M059J (cell line): ENCODE data around the gene BCAR3. TPM values are rescaled to one million over a fixed set of nuclear protein-coding genes. Genes with fewer than 3 reads are reported as not detected.

ENCODE experiments used
- DNase-seq: peaks from one replicate; pipeline ENCODE4 v3.0.0-alpha.2; 2012; ENCODE audit warnings: low read depth
- total RNA-seq: library from RNA; depleted of rRNA; stranded (reverse); fragments of >200 nt; shearing (Covaris generic); gene quantifications from 2 replicates; pipeline ENCODE4 v1.2.3, GENCODE V29; 2014

Gene BCAR3
- total RNA-seq, 1 experiment from 2014 or later = 72.2 TPM

DNA sequence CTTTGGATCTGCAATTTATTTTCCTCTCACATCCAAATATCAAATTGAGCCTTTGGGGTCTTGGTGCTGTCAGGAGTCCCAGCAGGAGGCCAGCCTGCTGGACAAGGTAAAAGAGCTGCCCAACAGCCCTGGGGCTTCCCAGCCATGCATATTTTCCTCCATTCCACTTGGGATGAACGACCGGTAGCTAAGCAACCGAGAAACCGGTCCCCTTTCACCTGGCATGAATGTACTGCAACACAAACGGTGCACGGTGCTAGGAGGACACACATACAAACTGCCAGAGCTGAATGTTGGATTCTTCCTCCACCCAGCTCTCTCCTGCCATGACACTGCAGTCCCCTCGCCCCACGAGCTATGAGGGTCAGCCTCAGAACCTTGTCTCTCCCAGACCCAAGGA lies 42.7 kb downstream of the BCAR3 start:
- DNase-seq = no peak

- DNase-seq = no peak
These were observed 43.3 kb downstream of the BCAR3 start for GRCh38 chr1:93638307-93638847.

DNA sequence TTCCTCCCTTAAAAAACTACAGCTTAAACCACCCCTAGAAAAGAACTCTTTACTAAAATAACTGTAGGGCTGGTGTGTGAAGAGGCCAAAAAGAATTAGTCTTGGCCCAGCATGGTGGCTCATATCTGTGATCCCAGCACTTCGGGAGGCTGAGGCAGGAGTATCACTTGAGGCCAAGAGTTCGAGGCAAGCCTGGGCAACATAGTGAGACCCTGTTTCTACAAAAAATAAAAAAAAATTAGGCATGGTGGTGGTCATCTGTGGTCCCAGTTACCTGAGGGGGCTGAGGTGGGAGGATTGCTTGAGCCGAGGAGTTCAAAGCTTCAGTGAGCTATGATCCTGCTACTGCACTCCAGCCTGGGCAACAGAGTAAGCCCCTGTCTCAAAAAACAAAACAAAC lies 44.9 kb downstream of the BCAR3 start:
- DNase-seq = no peak

GRCh38 chr1:93635614-93636543 lies 45.8 kb downstream of the BCAR3 start:
- no peak for DNase-seq

DNA sequence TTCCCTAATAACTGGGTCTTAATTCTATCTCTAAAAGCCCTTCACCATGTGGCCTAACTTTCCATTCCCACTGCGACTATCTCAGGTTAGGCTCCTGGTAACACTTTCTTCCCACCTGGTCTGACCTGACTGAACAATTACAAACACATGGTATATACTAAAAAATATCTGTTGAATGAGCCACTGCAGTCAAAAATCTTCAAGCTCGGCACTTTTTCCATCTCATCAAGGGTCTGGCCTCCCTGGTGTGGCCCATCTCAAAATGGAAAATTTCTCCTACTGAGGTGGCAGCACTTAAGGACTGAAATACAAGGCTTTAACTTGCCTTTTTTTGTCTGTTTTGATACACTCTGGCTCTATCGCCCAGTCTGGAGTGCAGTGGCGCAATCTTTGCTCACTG lies 48.3 kb downstream of the BCAR3 start:
- no peak for DNase-seq

GRCh38 chr1:93631626-93632365 lies 49.8 kb downstream of the BCAR3 start:
- DNase-seq = peak; percentile 59

- DNase-seq = no peak
These were observed 51.5 kb downstream of the BCAR3 start for GRCh38 chr1:93630168-93630567.

- peak; percentile 81 for DNase-seq
These were observed 52.3 kb downstream of the BCAR3 start for GRCh38 chr1:93629101-93630059.

GRCh38 chr1:93628681-93629080 lies 53.0 kb downstream of the BCAR3 start:
- DNase-seq = no peak

DNA sequence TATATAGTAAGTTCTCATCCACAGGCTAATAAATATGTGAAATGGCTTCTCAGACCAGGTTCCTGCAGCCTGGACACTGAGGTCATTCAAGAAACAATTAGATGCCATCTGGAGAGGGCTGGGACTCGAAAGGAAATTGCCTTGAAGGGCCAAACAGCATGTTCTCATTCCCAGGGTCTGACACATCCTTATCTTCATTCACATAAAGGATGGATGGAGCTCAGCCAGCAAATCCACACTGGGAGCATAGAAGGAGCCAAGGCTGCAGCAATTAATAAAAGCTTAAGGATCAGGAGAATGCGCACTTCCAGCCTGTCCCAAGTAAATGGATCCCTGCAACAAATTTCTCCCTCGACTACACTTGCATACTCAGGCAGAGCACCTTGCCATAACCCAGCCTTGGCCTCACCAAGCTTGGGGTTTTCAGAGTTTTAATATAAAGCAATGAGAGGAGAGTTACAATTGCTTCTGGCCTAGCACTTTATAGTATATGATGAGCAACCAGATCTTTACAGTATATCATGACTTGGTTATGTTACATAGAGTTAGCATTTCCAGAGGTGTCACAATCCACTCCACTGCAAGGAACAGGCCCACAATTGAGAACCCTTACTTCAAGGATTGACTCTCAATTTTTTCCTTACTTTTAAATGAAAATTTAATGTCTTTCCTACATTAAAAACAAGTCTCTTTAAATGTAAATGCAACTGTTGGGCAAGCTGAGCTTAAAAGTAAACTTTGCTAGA lies 55.9 kb downstream of the BCAR3 start:
- DNase-seq = peak; percentile 99

GRCh38 chr1:93623875-93624274 lies 57.8 kb downstream of the BCAR3 start:
- peak; percentile 93 for DNase-seq

DNA sequence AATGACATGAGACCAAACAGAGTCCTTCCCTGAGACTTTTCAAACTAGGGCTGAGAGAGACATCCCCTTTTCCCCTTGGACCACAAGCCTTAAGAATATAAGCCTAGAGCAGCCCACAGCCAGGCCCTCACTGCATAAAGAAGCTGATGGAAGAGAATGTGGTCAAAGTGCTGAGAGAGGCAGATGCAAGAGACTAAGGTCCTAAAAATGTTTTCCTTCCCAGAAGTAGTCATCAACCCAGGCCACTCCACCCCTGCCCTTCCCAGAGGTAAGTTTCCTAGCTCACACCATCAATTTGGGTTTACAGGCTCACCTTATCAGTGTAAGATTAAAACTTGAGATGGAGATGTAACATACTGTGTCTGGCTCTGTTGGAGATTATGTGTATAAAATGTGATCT lies 58.2 kb downstream of the BCAR3 start:
- DNase-seq = peak; percentile 50

- DNase-seq = no peak
These were observed 60.4 kb downstream of the BCAR3 start for GRCh38 chr1:93621246-93621645.

- peak; percentile 82 for DNase-seq
These were observed 60.8 kb downstream of the BCAR3 start for GRCh38 chr1:93620841-93621210.

GRCh38 chr1:93620172-93620840 lies 61.3 kb downstream of the BCAR3 start:
- no peak for DNase-seq

DNA sequence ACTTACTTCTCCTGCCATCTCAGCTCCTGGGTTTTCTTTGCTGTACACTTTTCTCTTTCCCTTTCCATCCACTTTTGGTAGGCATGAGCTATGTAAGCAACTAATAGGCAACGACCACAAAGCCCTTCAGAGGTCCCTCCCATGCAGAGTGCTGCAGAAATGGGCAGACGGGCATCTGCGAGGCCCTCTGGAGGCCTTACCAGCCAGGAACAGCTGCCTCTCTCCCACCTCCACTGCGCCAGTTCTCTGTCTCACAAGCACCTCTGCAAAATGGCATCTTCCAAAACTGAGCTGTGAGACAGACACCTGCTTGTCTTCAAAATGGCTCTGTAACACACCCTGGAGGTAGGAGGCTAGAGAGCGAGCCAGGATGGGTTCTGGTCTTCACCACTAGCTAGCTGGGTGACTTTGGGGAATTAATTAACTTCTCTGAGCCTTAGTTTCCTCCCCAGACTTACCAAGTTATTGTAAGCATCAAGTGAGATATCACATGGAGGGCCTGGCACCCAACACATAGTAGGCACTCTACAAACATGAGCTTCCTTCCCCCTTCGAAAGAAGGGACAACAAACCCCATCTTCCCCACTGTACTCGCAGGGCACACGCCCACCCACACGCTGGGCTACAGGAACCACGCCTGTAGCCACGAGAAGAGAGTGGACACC lies 62.0 kb downstream of the BCAR3 start:
- DNase-seq = no peak

- peak; percentile 42 for DNase-seq
These were observed 63.8 kb downstream of the BCAR3 start for GRCh38 chr1:93617670-93618499.

- peak; percentile 84 for DNase-seq
These were observed 64.5 kb downstream of the BCAR3 start for GRCh38 chr1:93616996-93617669.
